Smooth muscle cell (in vitro differentiated cells): ENCODE results near the gene EXT2. TPM values are rescaled to one million over a fixed set of nuclear protein-coding genes. Genes with fewer than 3 reads are reported as not detected.

Source experiments
- DNase-seq: peaks from one replicate; lab custom pipeline; 2025; ENCODE audit not compliant: unreplicated experiment; lab: John Stamatoyannopoulos, UW
- H2AFZ ChIP-seq: fragments of 200-600 bp; sonication (generic); 2 replicates; pipeline ENCODE4 v1.6.0; 2016; ENCODE audit warnings: antibody characterized with exemption, low read depth, mild to moderate bottlenecking
- H3F3A ChIP-seq: fragments of 200-600 bp; sonication (generic); 2 replicates; pipeline ENCODE4 v1.6.0; 2017; ENCODE audit warnings: antibody characterized with exemption, low read depth
- H3K27ac ChIP-seq: fragments of 200-600 bp; sonication (generic); 2 replicates; pipeline ENCODE4 v1.5.1; 2016; ENCODE audit warnings: low read depth, mild to moderate bottlenecking
- H3K27me3 ChIP-seq: fragments of 200-600 bp; sonication (generic); 2 replicates; pipeline ENCODE4 v1.6.1; 2016; ENCODE audit warnings: low read depth, mild to moderate bottlenecking
- H3K36me3 ChIP-seq: fragments of 200-600 bp; sonication (generic); 2 replicates; pipeline ENCODE4 v1.5.1; 2016; ENCODE audit warnings: low read depth
- H3K4me1 ChIP-seq: fragments of 200-600 bp; sonication (generic); 2 replicates; pipeline ENCODE4 v1.5.1; 2016; ENCODE audit warnings: low read depth
- H3K4me2 ChIP-seq: fragments of 200-600 bp; sonication (generic); 2 replicates; pipeline ENCODE4 v1.6.0; 2016; ENCODE audit warnings: mild to moderate bottlenecking
- H3K4me3 ChIP-seq: fragments of 200-600 bp; sonication (generic); 2 replicates; pipeline ENCODE4 v1.5.1; 2016; ENCODE audit warnings: mild to moderate bottlenecking
- H3K79me2 ChIP-seq: fragments of 200-600 bp; sonication (generic); 2 replicates; pipeline ENCODE4 v1.6.0; 2016; ENCODE audit warnings: low read depth, mild to moderate bottlenecking
- H3K9ac ChIP-seq: fragments of 200-600 bp; sonication (generic); 2 replicates; pipeline ENCODE4 v1.6.0; 2016; ENCODE audit warnings: low read depth
- H3K9me3 ChIP-seq: fragments of 200-600 bp; sonication (generic); replicated peaks from 2 replicates; pipeline ENCODE4 v1.5.1; 2016; ENCODE audit warnings: low read depth
- H4K20me1 ChIP-seq: fragments of 200-600 bp; sonication (generic); 2 replicates; pipeline ENCODE4 v1.6.0; 2016; ENCODE audit warnings: low read depth
- WGBS: methylation state at CpG from one replicate; pipeline ENCODE4 v1.1.7; 2016; ENCODE audit warnings: low lambda C conversion rate; 5-methylcytosine and 5-hydroxymethylcytosine counted together
- polyA plus RNA-seq: library from polyadenylated mRNA; unstranded; fragments of >200 nt; fragmentation: Nextera tagmentation; extraction: Ambion mirVana; gene quantifications from 2 replicates; pipeline ENCODE4 v1.2.1, GENCODE V29; 2016
- total RNA-seq: library from RNA; depleted of rRNA; stranded (reverse); fragments of >200 nt; gene quantifications from 2 replicates; pipeline ENCODE4 v1.2.3, GENCODE V29; 2014
- TF ChIP-seq, protein P1 (sequence below): fragments of 200-600 bp; sonication (generic); IDR thresholded peaks from 2 replicates; pipeline ENCODE4 v1.5.1; 2017; ENCODE audit warnings: borderline replicate concordance, mild to moderate bottlenecking, antibody characterized with exemption; ENCODE audit not compliant: insufficient read depth, poor library complexity, severe bottlenecking

Gene EXT2
- total and polyA plus RNA-seq, 2 experiments from 2014 or later = 87.6 to 144 TPM

DNA sequence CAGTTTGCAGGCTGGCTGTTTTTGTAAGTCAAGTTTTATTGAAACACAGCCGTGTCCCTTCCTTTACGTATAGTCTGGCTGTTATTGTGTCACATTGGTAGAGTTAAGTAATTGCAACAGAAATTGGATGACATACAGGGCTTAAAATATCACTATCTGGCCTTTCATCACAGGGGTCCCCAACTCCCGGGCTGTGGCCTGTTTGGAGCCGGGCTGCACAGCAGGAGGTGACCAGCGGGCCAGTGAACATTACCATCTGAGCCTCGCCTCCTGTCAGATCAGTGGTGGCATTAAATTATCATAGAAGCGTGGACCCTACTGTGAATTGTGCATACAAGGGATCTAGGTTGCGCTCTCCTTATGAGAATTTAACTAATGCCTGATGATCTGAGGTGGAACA lies 31.7 kb downstream of the EXT2 start:
- peaks cover 12% of the 10 kb centered on the region for H3K27me3 ChIP-seq
- no peak overlapping the region for H3K4me3 ChIP-seq
- H3K27ac ChIP-seq = no peak overlapping the region
- H3K36me3 ChIP-seq = peaks cover 28% of the 10 kb centered on the region
- H2AFZ ChIP-seq = no peak overlapping the region
- H3K9me3 ChIP-seq = no peaks in the 10 kb centered on the region
- no peak overlapping the region for H3K4me2 ChIP-seq
- no peaks in the 10 kb centered on the region for H3K79me2 ChIP-seq
- H4K20me1 ChIP-seq = peaks cover 42% of the 10 kb centered on the region
- H3F3A ChIP-seq = no peaks in the 10 kb centered on the region
- TF ChIP-seq, protein P1, sequence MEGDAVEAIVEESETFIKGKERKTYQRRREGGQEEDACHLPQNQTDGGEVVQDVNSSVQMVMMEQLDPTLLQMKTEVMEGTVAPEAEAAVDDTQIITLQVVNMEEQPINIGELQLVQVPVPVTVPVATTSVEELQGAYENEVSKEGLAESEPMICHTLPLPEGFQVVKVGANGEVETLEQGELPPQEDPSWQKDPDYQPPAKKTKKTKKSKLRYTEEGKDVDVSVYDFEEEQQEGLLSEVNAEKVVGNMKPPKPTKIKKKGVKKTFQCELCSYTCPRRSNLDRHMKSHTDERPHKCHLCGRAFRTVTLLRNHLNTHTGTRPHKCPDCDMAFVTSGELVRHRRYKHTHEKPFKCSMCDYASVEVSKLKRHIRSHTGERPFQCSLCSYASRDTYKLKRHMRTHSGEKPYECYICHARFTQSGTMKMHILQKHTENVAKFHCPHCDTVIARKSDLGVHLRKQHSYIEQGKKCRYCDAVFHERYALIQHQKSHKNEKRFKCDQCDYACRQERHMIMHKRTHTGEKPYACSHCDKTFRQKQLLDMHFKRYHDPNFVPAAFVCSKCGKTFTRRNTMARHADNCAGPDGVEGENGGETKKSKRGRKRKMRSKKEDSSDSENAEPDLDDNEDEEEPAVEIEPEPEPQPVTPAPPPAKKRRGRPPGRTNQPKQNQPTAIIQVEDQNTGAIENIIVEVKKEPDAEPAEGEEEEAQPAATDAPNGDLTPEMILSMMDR = no peak
- DNase-seq = no peak
- WGBS = 97% methylated on average over 8 of the region's 8 CpGs
- H3K4me1 ChIP-seq = no peaks in the 10 kb centered on the region
- no peak overlapping the region for H3K9ac ChIP-seq

DNA sequence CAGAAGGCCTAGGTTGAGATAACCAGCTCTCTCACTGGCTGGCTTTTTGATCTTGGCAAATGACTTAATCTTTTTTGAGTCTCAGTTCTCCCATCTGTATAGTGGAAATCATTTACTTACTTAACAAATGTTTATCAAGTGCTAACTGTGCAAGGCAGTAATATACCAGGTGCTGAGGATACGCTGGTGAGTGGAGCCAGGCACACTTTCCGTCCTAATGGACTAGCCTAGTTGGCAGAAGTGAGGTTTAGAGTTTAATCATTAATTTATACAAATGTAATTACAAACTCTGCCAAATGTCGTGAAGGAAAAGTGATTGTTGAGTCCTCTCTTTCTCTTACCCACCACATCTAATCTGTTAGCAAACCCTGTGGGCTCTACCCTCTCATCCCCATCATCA lies 33.3 kb downstream of the EXT2 start:
- no peaks in the 10 kb centered on the region for H3F3A ChIP-seq
- WGBS = 94% methylated on average over 3 of the region's 3 CpGs
- no peak overlapping the region for H3K4me3 ChIP-seq
- H3K4me2 ChIP-seq = no peak overlapping the region
- no peak for DNase-seq
- H3K9me3 ChIP-seq = no peaks in the 10 kb centered on the region
- no peak overlapping the region for H3K27ac ChIP-seq
- no peak overlapping the region for H2AFZ ChIP-seq
- no peaks in the 10 kb centered on the region for H3K79me2 ChIP-seq
- H4K20me1 ChIP-seq = peaks cover 34% of the 10 kb centered on the region
- peaks cover 12% of the 10 kb centered on the region for H3K27me3 ChIP-seq
- no peaks in the 10 kb centered on the region for H3K4me1 ChIP-seq
- TF ChIP-seq, protein P1 = no peak
- H3K9ac ChIP-seq = no peak overlapping the region
- peaks cover 28% of the 10 kb centered on the region for H3K36me3 ChIP-seq

DNA sequence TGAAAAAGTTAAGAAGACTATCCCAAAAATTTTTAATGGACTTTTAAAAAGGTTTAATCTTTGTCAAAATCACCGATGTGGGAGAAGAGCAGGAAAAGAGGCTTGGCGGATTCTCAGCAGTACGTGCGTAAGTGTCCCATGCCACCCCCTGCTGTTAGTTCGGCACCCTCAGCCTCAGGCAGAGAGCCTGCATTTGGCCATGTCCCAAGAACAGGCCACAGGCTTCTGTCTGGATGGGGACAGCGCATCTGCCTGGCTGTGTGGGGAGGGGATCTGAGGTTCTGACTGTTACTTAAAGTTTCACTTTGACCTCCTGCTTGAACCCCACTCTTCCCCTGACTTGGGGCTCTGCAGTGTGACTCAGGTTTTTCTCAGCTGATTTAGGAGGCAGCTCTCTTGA lies 35.3 kb downstream of the EXT2 start:
- no peak overlapping the region for H3K4me2 ChIP-seq
- no peak overlapping the region for H3K4me3 ChIP-seq
- H3K9ac ChIP-seq = no peak overlapping the region
- H3K4me1 ChIP-seq = no peaks in the 10 kb centered on the region
- TF ChIP-seq, protein P1 = no peak
- no peak for DNase-seq
- no peaks in the 10 kb centered on the region for H3K9me3 ChIP-seq
- no peak overlapping the region for H3K27ac ChIP-seq
- no peaks in the 10 kb centered on the region for H3F3A ChIP-seq
- peaks cover 12% of the 10 kb centered on the region for H3K27me3 ChIP-seq
- WGBS = 91% methylated on average over 6 of the region's 6 CpGs
- peaks cover 41% of the 10 kb centered on the region for H4K20me1 ChIP-seq
- H2AFZ ChIP-seq = no peak overlapping the region
- H3K79me2 ChIP-seq = no peaks in the 10 kb centered on the region
- H3K36me3 ChIP-seq = peaks cover 18% of the 10 kb centered on the region

DNA sequence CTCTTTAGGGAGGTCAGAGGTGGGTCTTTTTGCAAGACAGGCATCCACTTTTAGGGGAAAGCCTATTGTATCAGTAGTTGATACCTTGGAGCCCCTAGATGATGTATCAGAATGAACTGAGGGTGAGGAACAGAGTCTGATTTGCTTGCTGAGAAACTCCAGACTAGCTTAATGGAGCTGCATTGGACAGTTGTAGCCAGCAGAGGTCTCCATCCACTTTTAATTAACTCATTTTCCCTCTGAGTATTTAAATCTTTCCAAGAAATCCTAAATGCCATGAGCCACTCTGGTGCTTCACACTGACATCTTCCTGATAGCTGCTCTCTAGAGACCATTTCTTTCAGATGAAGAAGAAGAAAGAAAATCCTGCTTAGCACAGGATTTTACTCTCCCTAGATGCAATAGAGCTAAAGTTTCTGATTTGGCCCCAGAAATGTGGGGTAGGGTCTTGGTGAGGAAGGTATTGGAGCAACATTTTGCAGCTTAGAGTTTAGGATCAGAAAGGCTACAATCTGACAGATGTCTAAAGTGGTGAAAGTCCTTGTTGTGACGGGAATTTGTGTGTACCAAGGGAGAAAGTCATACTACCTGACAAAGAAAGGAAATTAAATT lies 38.0 kb downstream of the EXT2 start:
- peaks cover 54% of the 10 kb centered on the region for H4K20me1 ChIP-seq
- peaks cover under 1% of the 10 kb centered on the region for H3K36me3 ChIP-seq
- no peak overlapping the region for H2AFZ ChIP-seq
- no peak overlapping the region for H3K4me2 ChIP-seq
- DNase-seq = no peak
- H3K27ac ChIP-seq = no peak overlapping the region
- H3K4me3 ChIP-seq = no peak overlapping the region
- TF ChIP-seq, protein P1 = peak; percentile 56
- no peaks in the 10 kb centered on the region for H3K4me1 ChIP-seq
- H3F3A ChIP-seq = no peaks in the 10 kb centered on the region
- H3K27me3 ChIP-seq = peaks cover 7% of the 10 kb centered on the region
- no peaks in the 10 kb centered on the region for H3K9me3 ChIP-seq
- WGBS = 86% methylated on average over 1 of the region's 1 CpG
- no peak overlapping the region for H3K9ac ChIP-seq
- H3K79me2 ChIP-seq = no peaks in the 10 kb centered on the region
